Skeletal muscle tissue (tissue), 4 donors: Measurements from ENCODE around the gene RGL3. TPM values are rescaled to one million over a fixed set of nuclear protein-coding genes. Genes with fewer than 3 reads are reported as not detected.

Source experiments
- H3K27ac ChIP-seq: one replicate; pipeline ENCODE4 v1.7.0; 2013; ENCODE audit warnings: mild to moderate bottlenecking, low read depth, low read length, inconsistent platforms
- H3K27me3 ChIP-seq, 3 donors: one replicate each; pipeline ENCODE4 v1.7.0; 2013; ENCODE audit warnings: low read length in 3 of 3; ENCODE audit not compliant: control insufficient read depth in 3 of 3, insufficient read depth in 3 of 3
- H3K36me3 ChIP-seq, 3 donors: one replicate each; pipeline ENCODE4 v1.7.0; 2013; ENCODE audit warnings: low read length in 3 of 3; ENCODE audit not compliant: control insufficient read depth in 3 of 3, insufficient read depth in 3 of 3
- H3K4me1 ChIP-seq, 3 donors: one replicate each; pipeline ENCODE4 v1.7.0; 2013; ENCODE audit warnings: low read length in 3 of 3, mild to moderate bottlenecking in 3 of 3; ENCODE audit not compliant: control insufficient read depth in 3 of 3, insufficient read depth in 3 of 3
- H3K4me3 ChIP-seq, 3 donors: one replicate each; pipeline ENCODE4 v1.7.0; 2013; ENCODE audit warnings: low read length in 3 of 3
- H3K9ac ChIP-seq, 3 donors: one replicate each; pipeline ENCODE4 v1.7.0; 2013; ENCODE audit warnings: low read length in 3 of 3, mild to moderate bottlenecking in 3 of 3, moderate library complexity in 2 of 3, low read depth in 1 of 3
- H3K9me3 ChIP-seq, 3 donors: one replicate each; pipeline ENCODE4 v1.7.0; 2013; ENCODE audit warnings: low read length in 3 of 3; ENCODE audit not compliant: control insufficient read depth in 3 of 3
- total RNA-seq: library from RNA; depleted of rRNA; stranded (reverse); fragments of >200 nt; gene quantifications from one replicate; pipeline ENCODE4 v1.2.3, GENCODE V29; 2014
- donor health status: Osteomylitis.

RGL3 gene
- total RNA-seq, 1 donor from 2014 or later, result not detected

- H3K9me3 ChIP-seq, result no peaks in the 10 kb centered on the region
- no peaks in the 10 kb centered on the region for H3K36me3 ChIP-seq
- H3K9ac ChIP-seq, result no peak overlapping the region
- no peak overlapping the region for H3K4me3 ChIP-seq
- no peaks in the 10 kb centered on the region for H3K4me1 ChIP-seq
- H3K27ac ChIP-seq, result no peak overlapping the region
- H3K27me3 ChIP-seq, result peaks cover 3 to 10% (median 5%) of the 10 kb centered on the region in 3 donors
Observed at GRCh38 chr19:11404588-11405222, 14.4 kb downstream of the RGL3 start.

GRCh38 chr19:11401808-11402543, 17.1 kb downstream of the RGL3 start:
- Histone ChIP-seq H3K4me3 (no peak overlapping the region), H3K9ac (no peak overlapping the region), H3K27me3 (peaks cover 3 to 7% (median 5%) of the 10 kb centered on the region in 3 donors), H3K9me3 (no peaks in the 10 kb centered on the region), H3K27ac (no peak overlapping the region), H3K4me1 (no peaks in the 10 kb centered on the region), H3K36me3 (no peaks in the 10 kb centered on the region)

- Histone ChIP-seq H3K9me3 (no peaks in the 10 kb centered on the region), H3K27me3 (no peaks in the 10 kb centered on the region), H3K4me3 (no peak overlapping the region), H3K4me1 (no peaks in the 10 kb centered on the region), H3K36me3 (no peaks in the 10 kb centered on the region), H3K9ac (no peak overlapping the region), H3K27ac (no peak overlapping the region)
Observed at GRCh38 chr19:11400798-11401197, 18.3 kb downstream of the RGL3 start.

- no peak overlapping the region for H3K27ac ChIP-seq
- no peaks in the 10 kb centered on the region for H3K9me3 ChIP-seq
- H3K9ac ChIP-seq, result no peak overlapping the region
- no peak overlapping the region for H3K4me3 ChIP-seq
- no peaks in the 10 kb centered on the region for H3K4me1 ChIP-seq
- no peaks in the 10 kb centered on the region for H3K36me3 ChIP-seq
- peaks cover 0 to 3% (median 2%) of the 10 kb centered on the region in 3 donors for H3K27me3 ChIP-seq
Observed at GRCh38 chr19:11399667-11400066, 19.4 kb downstream of the RGL3 start.

GRCh38 chr19:11397089-11397610, 22.0 kb downstream of the RGL3 start:
- H3K4me1 ChIP-seq, result no peaks in the 10 kb centered on the region
- no peaks in the 10 kb centered on the region for H3K9me3 ChIP-seq
- H3K36me3 ChIP-seq, result no peaks in the 10 kb centered on the region
- no peak overlapping the region for H3K4me3 ChIP-seq
- peaks cover 3 to 8% (median 8%) of the 10 kb centered on the region in 3 donors for H3K27me3 ChIP-seq
- no peak overlapping the region for H3K9ac ChIP-seq
- H3K27ac ChIP-seq, result no peak overlapping the region

- Histone ChIP-seq H3K9ac (no peak overlapping the region), H3K4me1 (no peaks in the 10 kb centered on the region), H3K9me3 (peaks cover 0 to 2% (median 0%) of the 10 kb centered on the region in 3 donors), H3K4me3 (no peak overlapping the region), H3K27me3 (peaks cover 3 to 8% (median 8%) of the 10 kb centered on the region in 3 donors), H3K27ac (no peak overlapping the region), H3K36me3 (no peaks in the 10 kb centered on the region)
Observed at GRCh38 chr19:11390933-11391680, 28.0 kb downstream of the RGL3 start.

- Histone ChIP-seq H3K9ac (no peak overlapping the region), H3K27me3 (peaks cover 3 to 8% (median 8%) of the 10 kb centered on the region in 3 donors), H3K36me3 (no peaks in the 10 kb centered on the region), H3K9me3 (peaks cover 0 to 2% (median 0%) of the 10 kb centered on the region in 3 donors), H3K4me3 (no peak overlapping the region), H3K27ac (no peak overlapping the region), H3K4me1 (no peaks in the 10 kb centered on the region)
Observed at GRCh38 chr19:11390359-11390758, 28.8 kb downstream of the RGL3 start.

- H3K4me3 ChIP-seq, result no peak overlapping the region
- no peak overlapping the region for H3K27ac ChIP-seq
- H3K9ac ChIP-seq, result no peak overlapping the region
- H3K36me3 ChIP-seq, result no peaks in the 10 kb centered on the region
- H3K4me1 ChIP-seq, result peaks cover 0 to 4% (median 2%) of the 10 kb centered on the region in 3 donors
- peaks cover 0 to 2% (median 0%) of the 10 kb centered on the region in 3 donors for H3K9me3 ChIP-seq
- peaks cover 10 to 20% (median 15%) of the 10 kb centered on the region in 3 donors for H3K27me3 ChIP-seq
Observed at GRCh38 chr19:11387162-11388034, 31.7 kb downstream of the RGL3 start.

- Histone ChIP-seq H3K9ac (no peak overlapping the region), H3K27ac (no peak overlapping the region), H3K27me3 (peaks cover 18 to 30% (median 23%) of the 10 kb centered on the region in 3 donors), H3K4me1 (peaks cover 18 to 22% (median 21%) of the 10 kb centered on the region in 3 donors), H3K4me3 (no peak overlapping the region), H3K36me3 (no peaks in the 10 kb centered on the region), H3K9me3 (no peaks in the 10 kb centered on the region)
Observed at GRCh38 chr19:11384778-11385129, 34.4 kb downstream of the RGL3 start.
